Liver (tissue), 9 donors: Measurements from ENCODE around the gene CD9. TPM values are rescaled to one million over a fixed set of nuclear protein-coding genes. Genes with fewer than 3 reads are reported as not detected.

ENCODE experiments used
- DNase-seq: peaks from one replicate; pipeline ENCODE4 v3.0.0-alpha.2; 2017; ENCODE audit warnings: low spot score
- H3K27ac ChIP-seq, 2 donors: one replicate each; pipeline ENCODE4 v1.7.0; 2013; ENCODE audit warnings: inconsistent platforms in 2 of 2, low read length in 2 of 2, control low read depth in 1 of 2, low read depth in 1 of 2, mild to moderate bottlenecking in 1 of 2
- H3K27me3 ChIP-seq, 4 donors: one replicate each; pipeline versions ENCODE4 v1.6.1 to v1.7.0; 2013; ENCODE audit warnings: low read length in 3 of 4, inconsistent platforms in 1 of 4, mild to moderate bottlenecking in 1 of 4, moderate library complexity in 1 of 4; ENCODE audit not compliant: control insufficient read depth in 4 of 4, insufficient read depth in 4 of 4
- H3K36me3 ChIP-seq, 4 donors: one replicate each; pipeline versions ENCODE4 v1.6.1 to v1.7.0; 2013; ENCODE audit warnings: low read length in 3 of 4, mild to moderate bottlenecking in 3 of 4, low read depth in 1 of 4, moderate library complexity in 1 of 4; ENCODE audit not compliant: control insufficient read depth in 4 of 4, insufficient read depth in 3 of 4
- H3K4me1 ChIP-seq, 4 donors: one replicate each; pipeline versions ENCODE4 v1.6.1 to v1.7.0; 2013; ENCODE audit warnings: low read length in 3 of 4, mild to moderate bottlenecking in 3 of 4, moderate library complexity in 1 of 4; ENCODE audit not compliant: control insufficient read depth in 4 of 4, insufficient read depth in 4 of 4
- H3K4me3 ChIP-seq, 3 donors: one replicate each; pipeline versions ENCODE4 v1.6.1 to v1.7.0; 2013; ENCODE audit warnings: low read length in 3 of 3, control low read depth in 1 of 3, low read depth in 1 of 3, mild to moderate bottlenecking in 1 of 3
- H3K9ac ChIP-seq, 2 donors: one replicate each; pipeline ENCODE4 v1.7.0; 2013; ENCODE audit warnings: low read length in 2 of 2, mild to moderate bottlenecking in 2 of 2, moderate library complexity in 2 of 2, control low read depth in 1 of 2, low read depth in 1 of 2
- H3K9me3 ChIP-seq, 4 donors: one replicate each; pipeline versions ENCODE4 v1.6.1 to v1.7.0; 2013; ENCODE audit warnings: low read length in 3 of 4; ENCODE audit not compliant: control insufficient read depth in 4 of 4
- ATF3 ChIP-seq: IDR thresholded peaks from 2 replicates; pipeline ENCODE4 v1.6.1; 2016; ENCODE audit warnings: antibody characterized with exemption
- CTCF ChIP-seq: fragments of 150-350 bp; IDR thresholded peaks from 2 replicates; pipeline ENCODE4 v1.5.1; 2017; ENCODE audit warnings: improper control_type of control experiment, low read depth, low read length; ENCODE audit not compliant: missing input control
- EGR1 ChIP-seq, 2 donors: IDR thresholded peaks; 2 replicates each; pipeline ENCODE4 v1.6.1; 2016 to 2018; ENCODE audit warnings: antibody characterized with exemption in 2 of 2, low read depth in 2 of 2
- FOXA1 ChIP-seq: IDR thresholded peaks from 2 replicates; pipeline ENCODE4 v1.6.1; 2016; ENCODE audit warnings: antibody characterized with exemption
- FOXA2 ChIP-seq: IDR thresholded peaks from 2 replicates; pipeline ENCODE4 v1.6.1; 2016; ENCODE audit warnings: antibody characterized with exemption
- GABPA ChIP-seq, 2 donors: IDR thresholded peaks in 1 of 2; conservative IDR thresholded peaks in 1 of 2; 2 replicates each; pipeline ENCODE4 v1.6.1; 2016; ENCODE audit warnings: antibody characterized with exemption in 2 of 2, mild to moderate bottlenecking in 1 of 2, moderate library complexity in 1 of 2
- HNF4A ChIP-seq, 2 donors: conservative IDR thresholded peaks; 2 replicates each; pipeline ENCODE4 v1.6.1; 2016; ENCODE audit warnings: antibody characterized with exemption in 2 of 2, mild to moderate bottlenecking in 2 of 2
- HNF4G ChIP-seq: IDR thresholded peaks from 2 replicates; pipeline ENCODE4 v1.6.1; 2016; ENCODE audit warnings: antibody characterized with exemption
- MAX ChIP-seq: IDR thresholded peaks from 2 replicates; pipeline ENCODE4 v1.6.1; 2016; ENCODE audit warnings: antibody characterized with exemption
- NR2F2 ChIP-seq: IDR thresholded peaks from 2 replicates; pipeline ENCODE4 v1.6.1; 2016; ENCODE audit warnings: antibody characterized with exemption
- REST ChIP-seq: IDR thresholded peaks from 2 replicates; pipeline ENCODE4 v1.6.1; 2016; ENCODE audit warnings: antibody characterized with exemption, mild to moderate bottlenecking
- SP1 ChIP-seq: IDR thresholded peaks from 2 replicates; pipeline ENCODE4 v1.6.1; 2018; ENCODE audit warnings: antibody characterized with exemption, mild to moderate bottlenecking
- TAF1 ChIP-seq: conservative IDR thresholded peaks from 2 replicates; pipeline ENCODE4 v1.6.1; 2016; ENCODE audit warnings: antibody characterized with exemption, mild to moderate bottlenecking
- YY1 ChIP-seq: IDR thresholded peaks from 2 replicates; pipeline ENCODE4 v1.6.1; 2016; ENCODE audit warnings: antibody characterized with exemption, mild to moderate bottlenecking
- ZBTB33 ChIP-seq: IDR thresholded peaks from 2 replicates; pipeline ENCODE4 v1.6.1; 2016; ENCODE audit warnings: antibody characterized with exemption
- WGBS: extraction: QIAGEN DNeasy Blood & Tissue Kit; methylation state at CpG from one replicate; pipeline ENCODE4 v1.1.7; 2013; 5-methylcytosine and 5-hydroxymethylcytosine counted together
- polyA plus RNA-seq, 2 donors: library from polyadenylated mRNA; stranded (reverse) in 1 of 2; unstranded in 1 of 2; fragments of 200-250 nt in 1 of 2; fragments of >200 nt in 1 of 2; fragmentation: Nextera tagmentation in 1 of 2; extraction: Ambion mirVana in 1 of 2; gene quantifications; one replicate each; pipeline versions ENCODE4 v1.2.1 to v1.2.3, GENCODE V29; 2013 to 2015
- total RNA-seq, 2 donors: library from RNA; depleted of rRNA; stranded (reverse); fragments of >200 nt; gene quantifications; one replicate each; pipeline ENCODE4 v1.2.3, GENCODE V29; 2014
- donor health status: healthy.
- donor health status: healthy.
- donor health status: healthy.
- donor health status: healthy.
- donor health status: healthy.

CD9 gene
- total and polyA plus RNA-seq, 4 donors = 18.7 to 65.2 (median 32.4) TPM

GRCh38 chr12:6205144-6205539, 4.9 kb downstream of the CD9 start:
- H3K27ac ChIP-seq = no peak overlapping the region
- peaks cover 0 to 8% (median 3%) of the 10 kb centered on the region in 4 donors for H3K4me1 ChIP-seq
- DNase-seq = no peak
- H3K36me3 ChIP-seq = no peaks in the 10 kb centered on the region
- TF ChIP-seq FOXA1 (no peak), NR2F2 (no peak), MAX (no peak), ZBTB33 (no peak), TAF1 (no peak), EGR1 (IDR thresholded peaks at IDR 0.05; ENCODE audit: low read depth in 2 of 2) (no peak), CTCF (no peak), YY1 (no peak), SP1 (no peak), HNF4A (conservative IDR thresholded peaks at IDR 0.05) (no peak), HNF4G (no peak), REST (no peak)
- 59% methylated on average over 8 of the region's 8 CpGs for WGBS
- no peaks in the 10 kb centered on the region for H3K9me3 ChIP-seq
- no peaks in the 10 kb centered on the region for H3K27me3 ChIP-seq
- H3K9ac ChIP-seq = no peak overlapping the region
- H3K4me3 ChIP-seq = no peak overlapping the region

- peaks cover 0 to 5% (median 2%) of the 10 kb centered on the region in 4 donors for H3K4me1 ChIP-seq
- no peaks in the 10 kb centered on the region for H3K27me3 ChIP-seq
- 67% methylated on average over 2 of the region's 2 CpGs for WGBS
- no peaks in the 10 kb centered on the region for H3K9me3 ChIP-seq
- TF ChIP-seq ATF3 (no peak), FOXA2 (no peak), GABPA (IDR thresholded peaks at IDR 0.05 in 1 of 2, conservative IDR thresholded peaks at IDR 0.05 in 1 of 2) (no peak)
- no peaks in the 10 kb centered on the region for H3K36me3 ChIP-seq
- DNase-seq = no peak
- no peak overlapping the region for H3K9ac ChIP-seq
- no peak overlapping the region for H3K4me3 ChIP-seq
- H3K27ac ChIP-seq = no peak overlapping the region
Measured at GRCh38 chr12:6205761-6206160, 5.6 kb downstream of the CD9 start.
